H1 (cell line): ENCODE results near the gene PRDM10. TPM values are rescaled to one million over a fixed set of nuclear protein-coding genes. Genes with fewer than 3 reads are reported as not detected.

Source experiments
- CTCF ChIA-PET: fragments of 300-600 bp; sonication (Branson Sonifier 250); formaldehyde crosslinking; loops from one replicate; lab custom pipeline; 2021; ENCODE audit not compliant: partially characterized antibody; lab: Charles Lee
- POLR2A ChIA-PET: fragments of 300-600 bp; sonication (Branson Sonifier 250); formaldehyde crosslinking; loops from one replicate; lab custom pipeline; 2021; ENCODE audit warnings: inconsistent platforms; ENCODE audit not compliant: partially characterized antibody; lab: Charles Lee
- DNase-seq, 2 experiments: peaks; one replicate each; pipeline versions ENCODE4 v3.0.0 to v3.0.0-alpha.2; 2010 to 2022; ENCODE audit warnings: low spot score in 2 of 2, low read depth in 1 of 2, mixed read lengths in 1 of 2
- FAIRE-seq: peaks from 2 replicates; lab custom pipeline; 2011; peaks lifted over from hg19 to GRCh38; lab: Jason Lieb, UNC
- H2AFZ ChIP-seq: 2 replicates; pipeline ENCODE4 v1.8.1; 2012; ENCODE audit warnings: low read length, inconsistent platforms
- H2AK5ac ChIP-seq: 2 replicates; pipeline ENCODE4 v1.6.1; 2013; ENCODE audit warnings: low read depth, low read length
- H2BK120ac ChIP-seq: replicated peaks from 2 replicates; pipeline ENCODE3; 2013; ENCODE audit warnings: low read depth, low read length, inconsistent platforms
- H2BK12ac ChIP-seq: 2 replicates; pipeline ENCODE4 v1.6.1; 2013; ENCODE audit warnings: low read depth, low read length
- H2BK15ac ChIP-seq: 2 replicates; pipeline ENCODE4 v1.6.1; 2013; ENCODE audit warnings: low read length
- H2BK20ac ChIP-seq: 2 replicates; pipeline ENCODE4 v1.6.1; 2013; ENCODE audit warnings: low read length
- H2BK5ac ChIP-seq: 2 replicates; pipeline ENCODE4 v1.6.1; 2013; ENCODE audit warnings: low read depth, low read length
- H3K14ac ChIP-seq: 2 replicates; pipeline ENCODE4 v1.6.1; 2013; ENCODE audit warnings: inconsistent platforms; ENCODE audit not compliant: insufficient read length
- H3K18ac ChIP-seq: 2 replicates; pipeline ENCODE4 v1.6.1; 2013; ENCODE audit warnings: low read length; ENCODE audit errors: extremely low read depth
- H3K23ac ChIP-seq: 2 replicates; pipeline ENCODE4 v1.6.1; 2013; ENCODE audit warnings: inconsistent platforms; ENCODE audit not compliant: insufficient read length
- H3K23me2 ChIP-seq: 2 replicates; pipeline ENCODE4 v1.6.1; 2013; ENCODE audit warnings: low read depth, low read length
- H3K27ac ChIP-seq: 2 replicates; pipeline ENCODE4 v1.6.1; 2011; ENCODE audit warnings: low read depth, low read length, inconsistent platforms
- H3K27me3 ChIP-seq, 4 experiments: replicated peaks in 1 of 4; 1 replicate in 1 of 4; 2 replicates in 3 of 4; pipeline versions ENCODE4 v1.6.1 to v1.8.1; 2011 to 2013; ENCODE audit warnings: low read length in 3 of 4, mild to moderate bottlenecking in 3 of 4, inconsistent platforms in 2 of 4, mixed read lengths in 2 of 4, moderate library complexity in 1 of 4; ENCODE audit not compliant: control insufficient read depth in 3 of 4, insufficient read depth in 3 of 4; ENCODE audit errors: extremely low read depth in 1 of 4
- H3K36me3 ChIP-seq, 4 experiments: 2 replicates each; pipeline versions ENCODE4 v1.6.1 to v1.8.1; 2011 to 2013; ENCODE audit warnings: mild to moderate bottlenecking in 4 of 4, low read length in 3 of 4, moderate library complexity in 2 of 4, control low read depth in 1 of 4, inconsistent platforms in 1 of 4; ENCODE audit not compliant: insufficient read depth in 4 of 4, control insufficient read depth in 2 of 4
- H3K4ac ChIP-seq: replicated peaks from 2 replicates; pipeline ENCODE3; 2013; ENCODE audit warnings: low read length, low read depth, mixed read lengths, inconsistent platforms; ENCODE audit not compliant: insufficient read length
- H3K4me1 ChIP-seq, 4 experiments: replicated peaks in 1 of 4; 1 replicate in 1 of 4; 2 replicates in 3 of 4; pipeline versions ENCODE4 v1.6.1 to v1.8.1; 2011 to 2013; ENCODE audit warnings: low read length in 3 of 4, inconsistent platforms in 2 of 4, mixed read lengths in 1 of 4; ENCODE audit not compliant: insufficient read depth in 4 of 4, control insufficient read depth in 3 of 4
- H3K4me2 ChIP-seq, 2 experiments: 2 replicates each; pipeline versions ENCODE4 v1.6.1 to v1.8.1; 2011 to 2013; ENCODE audit warnings: low read depth in 2 of 2, low read length in 2 of 2, control low read depth in 1 of 2, inconsistent platforms in 1 of 2, mild to moderate bottlenecking in 1 of 2; ENCODE audit not compliant: insufficient read depth in 1 of 2
- H3K4me3 ChIP-seq, 4 experiments: fragments of 200-600, 300-600 bp in 1 of 4; sonication (generic), shearing (Covaris generic), sonication (Bioruptor Twin) in 1 of 4; 2 replicates each; pipeline versions ENCODE4 v1.5.1 to v1.8.1; 2011 to 2016; ENCODE audit warnings: low read length in 4 of 4, low read depth in 3 of 4, control low read depth in 2 of 4, inconsistent platforms in 2 of 4, mild to moderate bottlenecking in 2 of 4, mixed read lengths in 1 of 4, moderate library complexity in 1 of 4; ENCODE audit not compliant: insufficient read depth in 2 of 4; ENCODE audit errors: extremely low read depth in 1 of 4
- H3K56ac ChIP-seq: replicated peaks from 2 replicates; pipeline ENCODE3; 2013; ENCODE audit warnings: low read depth, mild to moderate bottlenecking, mixed read lengths, low read length, inconsistent platforms; ENCODE audit not compliant: insufficient read length
- H3K79me1 ChIP-seq: 2 replicates; pipeline ENCODE4 v1.6.1; 2013; ENCODE audit warnings: low read depth, low read length, control low read depth
- H3K79me2 ChIP-seq, 2 experiments: 2 replicates each; pipeline versions ENCODE4 v1.6.1 to v1.8.1; 2012 to 2013; ENCODE audit warnings: low read length in 2 of 2, mild to moderate bottlenecking in 2 of 2, inconsistent platforms in 1 of 2; ENCODE audit not compliant: insufficient read depth in 2 of 2, control insufficient read depth in 1 of 2
- H3K9ac ChIP-seq, 4 experiments: replicated peaks in 1 of 4; 1 replicate in 1 of 4; 2 replicates in 3 of 4; pipeline versions ENCODE4 v1.6.1 to v1.8.1; 2011 to 2013; ENCODE audit warnings: low read depth in 3 of 4, low read length in 3 of 4, control low read depth in 2 of 4, mild to moderate bottlenecking in 2 of 4, moderate library complexity in 2 of 4, inconsistent platforms in 1 of 4; ENCODE audit errors: extremely low read depth in 1 of 4
- H3K9me3 ChIP-seq, 2 experiments: 2 replicates each; pipeline versions ENCODE4 v1.6.1 to v1.8.1; 2012 to 2013; ENCODE audit warnings: mild to moderate bottlenecking in 2 of 2, moderate library complexity in 2 of 2, control low read depth in 1 of 2, inconsistent platforms in 1 of 2, low read depth in 1 of 2, low read length in 1 of 2, mixed read lengths in 1 of 2; ENCODE audit not compliant: insufficient read depth in 2 of 2
- H4K20me1 ChIP-seq, 2 experiments: replicated peaks in 1 of 2; 2 replicates each; pipeline versions ENCODE3 to v1.8.1; 2011 to 2013; ENCODE audit warnings: inconsistent platforms in 2 of 2, low read length in 2 of 2, mild to moderate bottlenecking in 1 of 2; ENCODE audit not compliant: insufficient read depth in 2 of 2, control insufficient read depth in 1 of 2
- H4K5ac ChIP-seq: 2 replicates; pipeline ENCODE4 v1.6.1; 2013; ENCODE audit warnings: low read length, low read depth, mixed read lengths, inconsistent platforms; ENCODE audit not compliant: insufficient read length
- H4K8ac ChIP-seq: 2 replicates; pipeline ENCODE4 v1.8.0; 2013; ENCODE audit warnings: mild to moderate bottlenecking, moderate library complexity, low read length, inconsistent platforms; ENCODE audit not compliant: insufficient read depth; ENCODE audit errors: extremely low read depth
- H4K91ac ChIP-seq: replicated peaks from 2 replicates; pipeline ENCODE3; 2013; ENCODE audit warnings: low read length, mixed read lengths, inconsistent platforms; ENCODE audit not compliant: insufficient read length
- CBX8 ChIP-seq: fragments of 300-800, 300-1000 bp; sonication (generic); IDR thresholded peaks from 2 replicates; pipeline ENCODE4 v1.7.1; 2016; ENCODE audit warnings: low read depth, low read length, borderline replicate concordance
- CHD1 ChIP-seq: IDR thresholded peaks from 2 replicates; pipeline ENCODE4 v1.6.1; 2012; ENCODE audit warnings: low read depth, low read length, improper control_type of control experiment
- CREB1 ChIP-seq: IDR thresholded peaks from 2 replicates; pipeline ENCODE4 v1.6.1; 2012; ENCODE audit warnings: inconsistent platforms
- RFX5 ChIP-seq: IDR thresholded peaks from 2 replicates; pipeline ENCODE4 v1.6.1; 2011; ENCODE audit warnings: low read depth, low read length, improper control_type of control experiment, borderline replicate concordance
- WGBS, 2 experiments: shearing (Covaris generic) in 1 of 2; methylation state at CpG; one replicate each; pipeline versions ENCODE4 v1.1.6 to v1.1.7; 2013 to 2015; ENCODE audit warnings: low lambda C conversion rate in 2 of 2, mixed read lengths in 2 of 2, inconsistent platforms in 1 of 2, low coverage in 1 of 2, missing lambda C conversion rate in 1 of 2; ENCODE audit not compliant: insufficient replicate concordance in 2 of 2, insufficient coverage in 1 of 2, insufficient read length in 1 of 2; ENCODE audit errors: extremely low coverage in 1 of 2, missing lambda C conversion rate in 1 of 2; 5-methylcytosine and 5-hydroxymethylcytosine counted together
- polyA plus RNA-seq, 7 experiments: library from polyadenylated mRNA; depleted of rRNA in 3 of 7; stranded (reverse) in 5 of 7; unstranded in 2 of 7; fragments of >200 nt in 5 of 7; fragments of 200-250 nt in 2 of 7; gene quantifications; 1 replicate in 5 of 7; 2 replicates in 1 of 7; 4 replicates in 1 of 7; pipeline versions ENCODE4 v1.2.1 to v1.2.3, GENCODE V29; 2011 to 2013; ENCODE audit warnings: missing spikeins in 2 of 7, mixed read lengths in 2 of 7
- total RNA-seq: library from RNA; stranded (reverse); fragmentation: NEBNext Ultra II Directional; extraction: Animal tissue kit (Norgen Biotek cat#: 25700); gene quantifications from 2 replicates; pipeline ENCODE4 v1.2.1, GENCODE V29; 2021
- TF ChIP-seq, protein P1 (sequence below): IDR thresholded peaks from 2 replicates; pipeline ENCODE4 v1.6.1; 2012; ENCODE audit warnings: inconsistent platforms
- TF ChIP-seq, protein P2 (sequence below): IDR thresholded peaks from 2 replicates; pipeline ENCODE4 v1.6.1; 2012; ENCODE audit warnings: inconsistent platforms

PRDM10 gene
- total and polyA plus RNA-seq, 2 of the 8 experiments (the other 6 are each of a cell fraction or from before 2014, with no cell fraction given), result 15.5 to 19.2 TPM

DNA sequence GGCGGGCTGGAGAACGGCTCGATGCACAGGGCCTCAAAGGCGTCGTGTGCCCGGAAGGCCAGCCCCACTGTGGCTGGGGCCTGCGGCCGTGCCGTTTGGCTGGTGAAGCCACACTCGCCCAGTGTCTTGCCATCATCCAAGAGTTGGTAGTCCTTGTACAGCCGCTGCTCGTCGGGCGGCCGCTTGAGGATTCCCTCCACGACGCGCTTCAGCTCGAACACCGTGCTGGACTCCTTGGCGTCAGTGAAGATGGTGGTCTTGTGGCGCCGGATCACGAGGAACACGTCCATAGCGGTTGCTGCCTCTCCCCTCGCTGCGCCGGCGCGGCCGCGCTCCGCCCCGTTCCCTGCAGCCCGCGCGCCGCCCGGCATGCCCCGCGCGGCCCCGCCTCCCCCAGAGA lies 30.3 kb upstream of the PRDM10 start:
- WGBS, 2 experiments, result 98% methylated on average over 43 of the region's 44 CpGs; no CpG with 5 or more reads in 1 of the 2 experiments
- no peaks in the 10 kb centered on the region for H3K36me3 ChIP-seq
- H4K20me1 ChIP-seq, result no peaks in the 10 kb centered on the region
- no peak overlapping the region for H3K27ac ChIP-seq
- no peak overlapping the region for H3K9ac ChIP-seq
- H2BK12ac ChIP-seq, result 0 out of 2 replicates have a peak overlapping the region, but pooled peaks have one; percentile 77
- H3K79me2 ChIP-seq, result no peaks in the 10 kb centered on the region
- ChIA-PET CTCF (no interaction called here), POLR2A (no interaction called here)
- DNase-seq, result no peak
- H4K91ac ChIP-seq, result no peak overlapping the region
- H3K23ac ChIP-seq, result no peak overlapping the region
- H4K8ac ChIP-seq, result no peak overlapping the region
- no peaks in the 10 kb centered on the region for H3K79me1 ChIP-seq
- H3K56ac ChIP-seq, result no peak overlapping the region
- H3K4me3 ChIP-seq, result no peak overlapping the region
- no peak overlapping the region for H3K14ac ChIP-seq
- H2BK20ac ChIP-seq, result no peak overlapping the region
- H3K9me3 ChIP-seq, result no peaks in the 10 kb centered on the region
- H3K4ac ChIP-seq, result no peak overlapping the region
- no peak overlapping the region for H4K5ac ChIP-seq
- no peak overlapping the region; the same call in 1 of the 2 replicates for H2BK15ac ChIP-seq
- H3K4me1 ChIP-seq, result peaks cover 0 to 2% (median under 1%) of the 10 kb centered on the region in 4 experiments; a peak in 2 of 7 replicates
- TF ChIP-seq CHD1, result no peak
- TF ChIP-seq RFX5, result no peak
- TF ChIP-seq CREB1, result no peak
- TF ChIP-seq, protein P1, sequence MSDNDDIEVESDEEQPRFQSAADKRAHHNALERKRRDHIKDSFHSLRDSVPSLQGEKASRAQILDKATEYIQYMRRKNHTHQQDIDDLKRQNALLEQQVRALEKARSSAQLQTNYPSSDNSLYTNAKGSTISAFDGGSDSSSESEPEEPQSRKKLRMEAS, result 0 out of 2 replicates have a peak, but pooled peaks have one; percentile 35
- TF ChIP-seq CBX8, result no peak
- TF ChIP-seq, protein P2, sequence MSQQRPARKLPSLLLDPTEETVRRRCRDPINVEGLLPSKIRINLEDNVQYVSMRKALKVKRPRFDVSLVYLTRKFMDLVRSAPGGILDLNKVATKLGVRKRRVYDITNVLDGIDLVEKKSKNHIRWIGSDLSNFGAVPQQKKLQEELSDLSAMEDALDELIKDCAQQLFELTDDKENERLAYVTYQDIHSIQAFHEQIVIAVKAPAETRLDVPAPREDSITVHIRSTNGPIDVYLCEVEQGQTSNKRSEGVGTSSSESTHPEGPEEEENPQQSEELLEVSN, result peak; percentile 29; the same call in 1 of the 2 replicates
- TF ChIP-seq, all 59 proteins: peak for 2
- Histone ChIP-seq H2BK5ac (peak overlapping the region; percentile 39; the same call in 1 of the 2 replicates), H2AK5ac (no peak overlapping the region), H3K23me2 (no peaks in the 10 kb centered on the region), H3K27me3 (no peaks in the 10 kb centered on the region), H2BK120ac (no peak overlapping the region), H3K4me2 (no peak overlapping the region), H2AFZ (no peak overlapping the region), H3K18ac (no peak overlapping the region)
- no peak for FAIRE-seq
